Measurements from ENCODE around the gene ACOT7. TPM values are rescaled to one million over a fixed set of nuclear protein-coding genes. Genes with fewer than 3 reads are reported as not detected.

ACOT7 gene
- total RNA-seq, 1 experiment from 2014 or later, result 151 TPM

GRCh38 chr1:6328091-6328490, 65.5 kb downstream of the ACOT7 start:
- H3K27me3 Mint-ChIP-seq (ENCODE audit: low read depth), result no peaks in the 10 kb centered on the region
- ChIA-PET POLR2A (no interaction called here), CTCF (no interaction called here)
- peaks cover 13% of the 10 kb centered on the region for H3K36me3 Mint-ChIP-seq
- DNase-seq (ENCODE audit: low spot score) (no peak), ATAC-seq (no peak)
- no peak overlapping the region for H3K4me3 Mint-ChIP-seq
- H3K27ac Mint-ChIP-seq, result no peak overlapping the region
- no peaks in the 10 kb centered on the region for H3K9me3 Mint-ChIP-seq
- H3K4me1 Mint-ChIP-seq, result no peaks in the 10 kb centered on the region
- no peak for TF ChIP-seq NFE2L1 (CRISPR knock-in tag; IDR thresholded peaks at IDR 0.05)

- Mint-ChIP-seq H3K4me1 (no peaks in the 10 kb centered on the region), H3K36me3 (peaks cover 8% of the 10 kb centered on the region), H3K4me3 (no peak overlapping the region), H3K27me3 (ENCODE audit: low read depth) (no peaks in the 10 kb centered on the region), H3K27ac (0 out of 2 replicates have a peak overlapping the region, but pooled peaks have one; percentile 11), H3K9me3 (no peaks in the 10 kb centered on the region)
- ChIA-PET POLR2A (no interaction called here), CTCF (no interaction called here)
- DNase-seq (ENCODE audit: low spot score) (no peak), ATAC-seq (no peak)
- TF ChIP-seq USF2 (CRISPR knock-in tag; IDR thresholded peaks at IDR 0.05) (no peak), FOXK1 (CRISPR knock-in tag; IDR thresholded peaks at IDR 0.05) (no peak), ZSCAN18 (CRISPR knock-in tag; IDR thresholded peaks at IDR 0.05) (no peak), NFATC4 (CRISPR knock-in tag; IDR thresholded peaks at IDR 0.05) (no peak), JAZF1 (CRISPR knock-in tag; IDR thresholded peaks at IDR 0.05) (no peak), TP53 (CRISPR knock-in tag; IDR thresholded peaks at IDR 0.05) (no peak), ZNF512 (CRISPR knock-in tag; IDR thresholded peaks at IDR 0.05; ENCODE audit: borderline replicate concordance) (no peak)
Observed at GRCh38 chr1:6325482-6325881, 68.1 kb downstream of the ACOT7 start.

- no peak overlapping the region for H3K4me3 Mint-ChIP-seq
- no peak overlapping the region for H3K27ac Mint-ChIP-seq
- no peak for DNase-seq (ENCODE audit: low spot score)
- ATAC-seq, result no peak
- CTCF ChIA-PET, result interaction anchor here (0.6 to 1.3 kb wide), 4 partner anchors 17 to 84 kb away, joined by 3 to 5 read pairs (median 4); no protein-coding TSS in a partner anchor
- POLR2A ChIA-PET, result no interaction called here
- no peaks in the 10 kb centered on the region for H3K9me3 Mint-ChIP-seq
- no peaks in the 10 kb centered on the region for H3K27me3 Mint-ChIP-seq (ENCODE audit: low read depth)
- peaks cover 7% of the 10 kb centered on the region for H3K36me3 Mint-ChIP-seq
- no peaks in the 10 kb centered on the region for H3K4me1 Mint-ChIP-seq
- TF ChIP-seq ESRRA (CRISPR knock-in tag; IDR thresholded peaks at IDR 0.05; ENCODE audit: borderline replicate concordance) (no peak), ZNF425 (CRISPR knock-in tag; conservative IDR thresholded peaks at IDR 0.05) (no peak), ATF6 (CRISPR knock-in tag; IDR thresholded peaks at IDR 0.05) (no peak), CREM (CRISPR knock-in tag; IDR thresholded peaks at IDR 0.05) (no peak), CREB1 (CRISPR knock-in tag; IDR thresholded peaks at IDR 0.05) (no peak), RELA (CRISPR knock-in tag; IDR thresholded peaks at IDR 0.05; ENCODE audit: borderline replicate concordance) (no peak), USF2 (CRISPR knock-in tag; IDR thresholded peaks at IDR 0.05) (no peak), AR (CRISPR knock-in tag; IDR thresholded peaks at IDR 0.05) (no peak), ELF4 (CRISPR knock-in tag; IDR thresholded peaks at IDR 0.05; ENCODE audit: low read depth) (no peak), ERG (CRISPR knock-in tag; IDR thresholded peaks at IDR 0.05) (no peak), HMGA2 (CRISPR knock-in tag; IDR thresholded peaks at IDR 0.05) (no peak), GRHL2 (CRISPR knock-in tag; IDR thresholded peaks at IDR 0.05; ENCODE audit: insufficient replicate concordance, severe bottlenecking) (no peak)
Observed at GRCh38 chr1:6322161-6322560, 71.4 kb downstream of the ACOT7 start.
